Measurements from ENCODE around the gene CLEC2A. TPM values are rescaled to one million over a fixed set of nuclear protein-coding genes. Genes with fewer than 3 reads are reported as not detected.
A peak's percentile ranks its signal among the peaks of the same experiment; 100 is the strongest.
"Not testable (repeated sequence)": the region's sequence is repeated elsewhere in the genome, so short reads cannot be mapped to it uniquely, and the experiment has no call there.

Gene CLEC2A
- polyA plus RNA-seq (ENCODE audit: low read depth in 6 of 6), result not detected

DNA sequence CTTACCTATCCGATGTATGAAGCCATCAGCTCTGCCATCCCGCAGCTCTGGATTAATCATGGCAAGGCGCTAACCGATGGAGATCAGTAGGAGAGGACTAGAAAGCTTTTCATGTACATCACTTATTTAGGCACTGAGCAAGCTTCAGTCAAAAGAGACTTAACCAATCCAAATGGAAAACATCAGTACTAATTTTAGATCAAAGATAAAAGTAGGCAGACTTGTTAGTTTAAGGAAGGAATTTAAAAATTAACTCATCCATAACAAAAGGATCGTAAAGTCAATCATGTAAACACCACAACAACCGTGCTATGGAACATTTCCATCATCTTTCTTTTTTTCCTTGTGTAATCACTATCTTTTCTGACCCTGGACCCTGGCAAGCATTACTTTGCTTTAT lies at the start of gene CLEC2A:
CLEC2A (minus strand) TSS at position 101 of the 400 bp plus-strand sequence; CDS start at position 60, 41 bp downstream.
- Mint-ChIP-seq H3K4me1 (no peaks in the 10 kb centered on the region), H3K4me3 (no peak within 1 kb of the TSS), H3K9me3 (no peaks in the 10 kb centered on the region), H3K27me3 (peaks cover 0 to 5% (median 0%) of the 10 kb centered on the region in 3 donors), H3K27ac (no peak within 1 kb of the TSS), H3K36me3 (no peaks in the 10 kb centered on the region)
- DNase-seq (no peak), ATAC-seq (ENCODE audit: low read depth in 2 of 2) (no peak)

- peaks cover 3 to 20% of the 10 kb centered on the region in 2 donors for H3K36me3 Mint-ChIP-seq
- H3K27me3 Mint-ChIP-seq, result peaks cover 33 to 45% (median 43%) of the 10 kb centered on the region in 3 donors
- no peak for DNase-seq
Measured at GRCh38 chr12:9980126-9980525, 48.0 kb upstream of the CLEC2A start.

DNA sequence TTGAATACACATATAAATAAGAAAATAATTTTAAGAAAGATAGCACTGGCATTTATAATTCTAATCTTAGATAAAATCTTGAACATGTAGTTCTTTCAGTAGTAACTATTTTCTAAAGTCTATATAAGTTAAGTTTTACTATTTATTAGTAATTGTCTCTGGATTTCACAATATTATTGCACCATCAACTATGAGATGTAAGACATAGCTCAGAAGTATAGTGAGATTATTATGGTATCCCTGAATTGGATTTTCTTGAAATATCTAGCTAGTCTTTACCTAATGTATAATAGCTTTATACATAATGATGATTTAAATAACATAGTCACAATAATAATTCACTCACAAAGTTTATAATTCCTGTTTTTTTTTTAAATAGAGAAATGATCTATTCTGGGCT lies 45.7 kb upstream of the CLEC2A start:
- no peak for DNase-seq
- H3K9me3 Mint-ChIP-seq, result peaks cover 10 to 29% (median 20%) of the 10 kb centered on the region in 7 donors
- H3K27me3 Mint-ChIP-seq, result peaks cover 30 to 54% (median 52%) of the 10 kb centered on the region in 3 donors
- H3K4me1 Mint-ChIP-seq, result no peaks in the 10 kb centered on the region
- no peak for ATAC-seq (ENCODE audit: low read depth in 2 of 2)
- no peak overlapping the region for H3K4me3 Mint-ChIP-seq
- H3K27ac Mint-ChIP-seq, result no peak overlapping the region
- peaks cover 5 to 34% of the 10 kb centered on the region in 2 donors for H3K36me3 Mint-ChIP-seq

More at GRCh38 chr12:9980126-9980525, 48.0 kb upstream of the CLEC2A start:
- Mint-ChIP-seq H3K4me1 (no peaks in the 10 kb centered on the region), H3K9me3 (peaks cover 9 to 25% (median 14%) of the 10 kb centered on the region in 7 donors), H3K4me3 (no peak overlapping the region), H3K27ac (peak overlapping the region in 1 of 6 donors; percentile 85)
- no peak for ATAC-seq (ENCODE audit: low read depth in 2 of 2)

DNA sequence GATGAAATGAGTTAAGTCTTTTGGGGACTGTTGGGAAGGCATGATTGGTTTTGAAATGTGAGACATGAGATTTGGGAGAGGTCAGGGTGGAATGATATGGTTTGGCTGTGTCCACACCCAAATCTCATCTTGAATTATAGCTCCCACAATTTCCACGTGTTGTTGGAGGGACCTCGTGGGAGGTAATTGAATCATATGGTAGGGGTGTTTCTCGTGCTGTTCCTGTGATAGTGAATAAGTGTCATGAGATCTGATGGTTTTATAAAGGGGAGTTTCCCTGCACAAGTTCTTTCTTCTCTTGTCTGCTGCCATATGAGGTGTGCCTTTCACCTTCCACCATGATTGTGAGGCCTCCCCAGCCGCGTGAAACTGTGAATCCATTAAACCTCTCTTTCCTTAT lies 44.5 kb upstream of the CLEC2A start:
- ATAC-seq (ENCODE audit: low read depth in 2 of 2); H3K4me1 Mint-ChIP-seq; H3K27ac Mint-ChIP-seq; H3K4me3 Mint-ChIP-seq; DNase-seq: not testable (repeated sequence)
- Mint-ChIP-seq H3K27me3 (peaks cover 30 to 56% (median 54%) of the 10 kb centered on the region in 3 donors), H3K9me3 (peaks cover 10 to 29% (median 20%) of the 10 kb centered on the region in 7 donors), H3K36me3 (peaks cover 5 to 34% of the 10 kb centered on the region in 2 donors)

DNA sequence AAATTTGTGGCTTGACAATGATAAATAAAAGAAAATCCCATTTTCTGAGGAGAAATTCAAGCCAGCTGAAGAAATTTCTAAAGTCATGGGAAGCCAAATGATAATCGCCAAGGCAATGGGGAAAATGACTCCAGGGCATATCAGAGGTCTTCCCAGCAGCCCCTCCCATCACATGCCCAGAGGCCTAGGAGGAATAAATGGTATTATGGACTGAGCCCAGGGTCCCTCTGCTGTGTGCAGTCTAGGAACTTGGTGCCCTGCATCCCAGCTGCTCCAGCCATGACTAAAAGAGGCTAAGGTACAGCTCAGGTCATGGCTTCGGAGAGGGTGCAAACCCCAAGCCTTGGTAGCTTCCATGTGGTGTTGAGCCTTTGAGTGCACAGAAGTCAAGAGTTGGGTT lies 43.4 kb upstream of the CLEC2A start:
- DNase-seq (no peak), ATAC-seq (ENCODE audit: low read depth in 2 of 2) (no peak)
- H3K4me3 Mint-ChIP-seq, result no peak overlapping the region
- H3K27ac Mint-ChIP-seq, result no peak overlapping the region
- H3K9me3 Mint-ChIP-seq, result peaks cover 10 to 29% (median 20%) of the 10 kb centered on the region in 7 donors
- H3K27me3 Mint-ChIP-seq, result peaks cover 25 to 54% (median 54%) of the 10 kb centered on the region in 3 donors
- peaks cover 5 to 34% of the 10 kb centered on the region in 2 donors for H3K36me3 Mint-ChIP-seq
- no peaks in the 10 kb centered on the region for H3K4me1 Mint-ChIP-seq

GRCh38 chr12:9974731-9975130 lies 42.6 kb upstream of the CLEC2A start:
- peaks cover 5 to 34% of the 10 kb centered on the region in 2 donors for H3K36me3 Mint-ChIP-seq

DNA sequence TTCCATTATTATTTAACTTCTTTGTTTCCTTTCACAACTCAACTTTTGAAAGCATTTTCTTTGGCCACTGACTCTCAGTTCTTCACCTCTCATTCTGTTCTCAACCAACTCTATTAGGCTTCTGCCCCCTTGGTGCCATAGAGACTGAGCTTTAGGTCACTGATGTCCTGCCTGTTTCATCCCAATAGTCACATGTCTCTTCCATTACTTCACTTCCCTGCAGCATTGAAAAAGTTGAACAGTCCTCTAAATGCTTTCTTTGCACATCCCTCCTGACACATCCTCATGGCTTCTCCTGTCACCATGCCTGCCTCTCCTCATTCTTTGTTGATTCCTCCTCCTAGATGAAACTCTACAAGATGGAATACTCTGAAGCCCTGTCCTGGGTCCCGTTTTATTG lies 41.8 kb upstream of the CLEC2A start:
- Mint-ChIP-seq H3K9me3 (peaks cover 10 to 29% (median 20%) of the 10 kb centered on the region in 7 donors), H3K27ac (no peak overlapping the region), H3K4me1 (no peaks in the 10 kb centered on the region), H3K36me3 (peaks cover 5 to 34% of the 10 kb centered on the region in 2 donors), H3K4me3 (no peak overlapping the region), H3K27me3 (peaks cover 20 to 38% (median 38%) of the 10 kb centered on the region in 3 donors)
- DNase-seq, result no peak
- ATAC-seq (ENCODE audit: low read depth in 2 of 2), result no peak

More at GRCh38 chr12:9974731-9975130, 42.6 kb upstream of the CLEC2A start:
- H3K4me3 Mint-ChIP-seq; H3K4me1 Mint-ChIP-seq; H3K27ac Mint-ChIP-seq; ATAC-seq (ENCODE audit: low read depth in 2 of 2); DNase-seq: not testable (repeated sequence)
- Mint-ChIP-seq H3K27me3 (peaks cover 24 to 46% (median 45%) of the 10 kb centered on the region in 3 donors), H3K9me3 (peaks cover 10 to 29% (median 20%) of the 10 kb centered on the region in 7 donors)

DNA sequence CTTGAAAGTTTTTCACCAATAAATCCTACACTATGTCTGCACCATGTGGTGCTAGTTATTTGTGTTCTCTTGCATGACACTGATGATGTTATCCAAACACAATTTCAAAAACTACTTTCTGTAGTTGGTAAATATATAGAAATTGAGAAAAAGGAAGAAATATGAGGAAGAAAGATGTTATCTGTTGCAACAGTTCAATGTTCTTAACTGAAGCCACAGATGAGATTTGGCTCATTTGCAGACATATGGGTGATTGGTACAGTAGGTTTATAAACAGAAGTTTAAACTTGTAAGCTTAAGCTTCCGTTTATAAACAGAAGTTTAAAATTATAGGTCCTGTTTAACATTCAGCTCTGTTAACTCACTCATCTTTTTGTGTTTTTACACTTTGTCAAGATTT lies 39.0 kb upstream of the CLEC2A start, which contains the start of gene CLEC12A:
CLEC12A (plus strand) TSS at position 229 of the 400 bp plus-strand sequence. CDS start 188 bp downstream, outside the sequence.
- Mint-ChIP-seq H3K9me3 (peaks cover 10 to 21% (median 13%) of the 10 kb centered on the region in 7 donors), H3K4me1 (no peaks in the 10 kb centered on the region), H3K36me3 (peaks cover 5 to 32% of the 10 kb centered on the region in 2 donors), H3K4me3 (no peak within 1 kb of the TSS), H3K27me3 (peaks cover 16 to 43% (median 29%) of the 10 kb centered on the region in 3 donors), H3K27ac (no peak within 1 kb of the TSS)
- DNase-seq, result no peak
- ATAC-seq (ENCODE audit: low read depth in 2 of 2), result no peak

GRCh38 chr12:9969673-9970072 lies 37.5 kb upstream of the CLEC2A start:
- no peak for DNase-seq
- peaks cover 0 to 9% (median 3%) of the 10 kb centered on the region in 7 donors for H3K9me3 Mint-ChIP-seq
- H3K27ac Mint-ChIP-seq, result no peak overlapping the region
- no peaks in the 10 kb centered on the region for H3K4me1 Mint-ChIP-seq
- ATAC-seq (ENCODE audit: low read depth in 2 of 2), result no peak
- no peak overlapping the region for H3K4me3 Mint-ChIP-seq
- peaks cover 7 to 27% (median 14%) of the 10 kb centered on the region in 3 donors for H3K27me3 Mint-ChIP-seq
- H3K36me3 Mint-ChIP-seq, result peaks cover 0 to 18% of the 10 kb centered on the region in 2 donors

- Mint-ChIP-seq H3K4me1 (peaks cover 20 to 28% (median 26%) of the 10 kb centered on the region in 3 donors), H3K36me3 (peaks cover 0 to 5% of the 10 kb centered on the region in 2 donors), H3K9me3 (peaks cover 0 to 6% (median 2%) of the 10 kb centered on the region in 7 donors), H3K27me3 (peaks cover 3 to 6% (median 5%) of the 10 kb centered on the region in 3 donors), H3K4me3 (peak overlapping the region in 1 of 8 donors; percentile 18), H3K27ac (no peak overlapping the region)
- ATAC-seq (ENCODE audit: low read depth in 2 of 2) (no peak), DNase-seq (no peak)
Measured at GRCh38 chr12:9961901-9962300, 29.7 kb upstream of the CLEC2A start.

DNA sequence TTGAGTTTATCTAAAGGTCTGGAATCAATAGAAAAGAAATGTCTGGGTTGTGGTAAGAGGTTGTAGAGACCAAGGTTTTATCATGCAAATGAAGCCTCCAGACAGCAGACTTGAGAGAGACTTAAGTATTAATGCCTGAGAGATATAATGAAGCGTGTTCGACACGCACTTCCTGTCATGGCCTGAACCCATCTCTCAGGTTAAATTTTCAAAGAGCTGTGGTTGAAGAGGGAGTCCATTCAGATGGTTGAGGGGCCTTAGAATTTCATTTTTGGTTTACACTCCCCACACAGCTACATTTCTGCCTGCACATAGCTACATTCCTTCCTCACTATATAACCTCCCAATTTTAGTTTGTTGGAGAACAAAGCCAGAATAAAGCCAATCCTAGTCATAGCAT lies 28.9 kb upstream of the CLEC2A start:
- H3K27me3 Mint-ChIP-seq, result peaks cover 0 to 11% (median 6%) of the 10 kb centered on the region in 3 donors
- peaks cover 20 to 28% (median 26%) of the 10 kb centered on the region in 3 donors for H3K4me1 Mint-ChIP-seq
- H3K27ac Mint-ChIP-seq, result peak overlapping the region in 1 of 6 donors; percentile 8
- ATAC-seq (ENCODE audit: low read depth in 2 of 2), result peak; percentile 33 to 48
- H3K9me3 Mint-ChIP-seq, result peaks cover 0 to 1% (median 0%) of the 10 kb centered on the region in 7 donors
- H3K36me3 Mint-ChIP-seq, result no peaks in the 10 kb centered on the region
- DNase-seq, result no peak
- peak overlapping the region in 6 of 8 donors; percentile 37 to 82 (median 48) for H3K4me3 Mint-ChIP-seq

DNA sequence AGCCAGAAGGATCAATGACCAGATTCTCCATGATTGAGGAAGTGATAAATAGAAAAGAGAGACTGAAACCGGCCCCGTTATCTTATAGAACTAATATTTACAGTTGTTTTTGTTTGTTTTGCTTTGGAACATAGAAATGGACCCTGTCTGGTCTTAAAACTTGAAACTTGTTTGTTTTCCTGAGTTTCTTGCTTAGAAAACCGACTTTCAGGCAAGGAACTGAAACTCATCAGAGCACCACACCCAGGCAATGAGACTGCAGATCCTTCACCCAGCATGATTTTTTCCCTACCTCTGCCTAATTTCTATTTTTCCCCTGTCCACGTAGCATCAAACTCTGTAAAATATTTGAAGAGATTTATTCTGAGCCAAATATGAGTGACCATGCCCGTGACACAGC lies 28.4 kb upstream of the CLEC2A start:
- Mint-ChIP-seq H3K4me3 (peak overlapping the region in 7 of 8 donors; percentile 40 to 82 (median 57)), H3K4me1 (peaks cover 20 to 28% (median 26%) of the 10 kb centered on the region in 3 donors), H3K9me3 (no peaks in the 10 kb centered on the region), H3K27ac (peak overlapping the region in 2 of 6 donors; percentile 8 to 9), H3K36me3 (no peaks in the 10 kb centered on the region), H3K27me3 (peaks cover 0 to 16% (median 6%) of the 10 kb centered on the region in 3 donors)
- ATAC-seq (ENCODE audit: low read depth in 2 of 2), result peak; percentile 43 to 53
- DNase-seq, result no peak

- H3K27ac Mint-ChIP-seq, result no peak overlapping the region
- H3K27me3 Mint-ChIP-seq, result peaks cover 0 to 19% (median 6%) of the 10 kb centered on the region in 3 donors
- peak; percentile 61 to 72 for ATAC-seq (ENCODE audit: low read depth in 2 of 2)
- H3K9me3 Mint-ChIP-seq, result no peaks in the 10 kb centered on the region
- peaks cover 20 to 28% (median 26%) of the 10 kb centered on the region in 3 donors for H3K4me1 Mint-ChIP-seq
- no peaks in the 10 kb centered on the region for H3K36me3 Mint-ChIP-seq
- DNase-seq, result no peak
- H3K4me3 Mint-ChIP-seq, result no peak overlapping the region
Measured at GRCh38 chr12:9957834-9958233, 25.7 kb upstream of the CLEC2A start.

Data from naive B cell (primary cell).